GM19468 (cell line): ENCODE measurements around the gene ESF1.
A peak's percentile ranks its signal among the peaks of the same experiment; 100 is the strongest.

Experiments used
- ATAC-seq: cut with Tn5 transposase; IDR thresholded peaks from one replicate; pipeline ENCODE4 v1.9.1; 2021; ENCODE audit warnings: mild to moderate bottlenecking, moderate library complexity, moderate number of reproducible peaks; ENCODE audit not compliant: unreplicated experiment; ENCODE audit errors: extremely low read depth

ESF1 gene

GRCh38 chr20:13685623-13686022 is 99.1 kb downstream of the ESF1 start:
- ATAC-seq = no peak

GRCh38 chr20:13684566-13685222 is 100.0 kb downstream of the ESF1 start:
- ATAC-seq = no peak

GRCh38 chr20:13683833-13684232 is 100.9 kb downstream of the ESF1 start:
- ATAC-seq = no peak

- ATAC-seq = peak; percentile 78
These were observed 103.2 kb downstream of the ESF1 start for GRCh38 chr20:13681248-13682125.

- no peak for ATAC-seq
These were observed 105.8 kb downstream of the ESF1 start for GRCh38 chr20:13678944-13679343.

GRCh38 chr20:13677241-13677640 is 107.5 kb downstream of the ESF1 start:
- no peak for ATAC-seq

- no peak for ATAC-seq
These were observed 108.0 kb downstream of the ESF1 start for GRCh38 chr20:13676682-13677081.

- no peak for ATAC-seq
These were observed 112.0 kb downstream of the ESF1 start for GRCh38 chr20:13672690-13673089.

- ATAC-seq = no peak
These were observed 112.8 kb downstream of the ESF1 start for GRCh38 chr20:13671916-13672378.

- no peak for ATAC-seq
These were observed 113.2 kb downstream of the ESF1 start for GRCh38 chr20:13671512-13671911.

- no peak for ATAC-seq
These were observed 114.6 kb downstream of the ESF1 start for GRCh38 chr20:13670160-13670559.

GRCh38 chr20:13665709-13666395 is 118.9 kb downstream of the ESF1 start:
- no peak for ATAC-seq
